Measurements from ENCODE around the gene P2RX3.
"Not testable (repeated sequence)": the region's sequence is repeated elsewhere in the genome, so short reads cannot be mapped to it uniquely, and the experiment has no call there.

The P2RX3 gene

GRCh38 chr11:57294225-57295131, 43.7 kb upstream of the P2RX3 start:
- Histone ChIP-seq H2AFZ (ENCODE audit: low read depth, low read length) (no peak overlapping the region), H3K9ac (ENCODE audit: low read depth, low read length) (no peak overlapping the region), H3K4me2 (ENCODE audit: insufficient read depth, low read length) (no peak overlapping the region), H3K27me3 (ENCODE audit: insufficient read depth, low read length, poor library complexity) (peaks cover 3% of the 10 kb centered on the region), H3K9me3 (ENCODE audit: insufficient read depth, low read length, severe bottlenecking) (peaks cover 4% of the 10 kb centered on the region), H3K4me3 (ENCODE audit: low read depth in 1 of 2, low read length in 2 of 2) (no peak overlapping the region), H3K4me1 (ENCODE audit: insufficient read depth, low read length) (no peaks in the 10 kb centered on the region), H3K36me3 (ENCODE audit: insufficient read depth, low read length) (peaks cover 8% of the 10 kb centered on the region), H3K79me2 (ENCODE audit: insufficient read depth, low read length) (no peaks in the 10 kb centered on the region), H4K20me1 (ENCODE audit: insufficient read depth, low read length) (no peaks in the 10 kb centered on the region), H3K27ac (ENCODE audit: low read length) (no peak overlapping the region)
- no peak for TF ChIP-seq CTCF (IDR thresholded peaks at IDR 0.05; ENCODE audit: borderline replicate concordance, extremely low read depth, low read length, poor library complexity, severe bottlenecking)
- TF ChIP-seq EZH2 (IDR thresholded peaks at IDR 0.05; ENCODE audit: borderline replicate concordance, low read depth, low read length, severe bottlenecking) = no peak
- no peak for DNase-seq
- ATAC-seq (ENCODE audit: insufficient read depth, low read depth) = no peak

GRCh38 chr11:57296205-57296604, 41.9 kb upstream of the P2RX3 start:
- ATAC-seq (ENCODE audit: insufficient read depth, low read depth); H4K20me1 ChIP-seq (ENCODE audit: insufficient read depth, low read length); H3K4me3 ChIP-seq (ENCODE audit: low read depth in 1 of 2, low read length in 2 of 2); H2AFZ ChIP-seq (ENCODE audit: low read depth, low read length); DNase-seq; H3K27ac ChIP-seq (ENCODE audit: low read length); H3K4me2 ChIP-seq (ENCODE audit: insufficient read depth, low read length); H3K9ac ChIP-seq (ENCODE audit: low read depth, low read length); H3K4me1 ChIP-seq (ENCODE audit: insufficient read depth, low read length); H3K79me2 ChIP-seq (ENCODE audit: insufficient read depth, low read length); H3K27me3 ChIP-seq (ENCODE audit: insufficient read depth, low read length, poor library complexity): not testable (repeated sequence)
- H3K9me3 ChIP-seq (ENCODE audit: insufficient read depth, low read length, severe bottlenecking) = peaks cover 11% of the 10 kb centered on the region
- H3K36me3 ChIP-seq (ENCODE audit: insufficient read depth, low read length) = peaks cover 25% of the 10 kb centered on the region

- no peak overlapping the region for H3K4me2 ChIP-seq (ENCODE audit: insufficient read depth, low read length)
- no peaks in the 10 kb centered on the region for H3K27me3 ChIP-seq (ENCODE audit: insufficient read depth, low read length, poor library complexity)
- no peak overlapping the region for H3K4me3 ChIP-seq (ENCODE audit: low read depth in 1 of 2, low read length in 2 of 2)
- H3K4me1 ChIP-seq (ENCODE audit: insufficient read depth, low read length) = no peaks in the 10 kb centered on the region
- H3K9me3 ChIP-seq (ENCODE audit: insufficient read depth, low read length, severe bottlenecking) = peaks cover 11% of the 10 kb centered on the region
- no peaks in the 10 kb centered on the region for H3K79me2 ChIP-seq (ENCODE audit: insufficient read depth, low read length)
- no peak for TF ChIP-seq EZH2 (IDR thresholded peaks at IDR 0.05; ENCODE audit: borderline replicate concordance, low read depth, low read length, severe bottlenecking)
- no peak for TF ChIP-seq CTCF (IDR thresholded peaks at IDR 0.05; ENCODE audit: borderline replicate concordance, extremely low read depth, low read length, poor library complexity, severe bottlenecking)
- H3K27ac ChIP-seq (ENCODE audit: low read length) = no peak overlapping the region
- no peak overlapping the region for H3K9ac ChIP-seq (ENCODE audit: low read depth, low read length)
- peaks cover 35% of the 10 kb centered on the region for H3K36me3 ChIP-seq (ENCODE audit: insufficient read depth, low read length)
- H4K20me1 ChIP-seq (ENCODE audit: insufficient read depth, low read length) = no peaks in the 10 kb centered on the region
- DNase-seq (no peak), ATAC-seq (ENCODE audit: insufficient read depth, low read depth) (no peak)
- H2AFZ ChIP-seq (ENCODE audit: low read depth, low read length) = no peak overlapping the region
Measured at GRCh38 chr11:57297221-57297620, 40.9 kb upstream of the P2RX3 start.

GRCh38 chr11:57299150-57299737, 38.9 kb upstream of the P2RX3 start:
- H4K20me1 ChIP-seq (ENCODE audit: insufficient read depth, low read length) = no peaks in the 10 kb centered on the region
- no peaks in the 10 kb centered on the region for H3K27me3 ChIP-seq (ENCODE audit: insufficient read depth, low read length, poor library complexity)
- H3K9ac ChIP-seq (ENCODE audit: low read depth, low read length) = no peak overlapping the region
- ATAC-seq (ENCODE audit: insufficient read depth, low read depth) = no peak
- no peak overlapping the region for H3K4me3 ChIP-seq (ENCODE audit: low read depth in 1 of 2, low read length in 2 of 2)
- peaks cover 11% of the 10 kb centered on the region for H3K9me3 ChIP-seq (ENCODE audit: insufficient read depth, low read length, severe bottlenecking)
- no peaks in the 10 kb centered on the region for H3K79me2 ChIP-seq (ENCODE audit: insufficient read depth, low read length)
- peaks cover 43% of the 10 kb centered on the region for H3K36me3 ChIP-seq (ENCODE audit: insufficient read depth, low read length)
- H3K4me1 ChIP-seq (ENCODE audit: insufficient read depth, low read length) = no peaks in the 10 kb centered on the region
- TF ChIP-seq EZH2 (IDR thresholded peaks at IDR 0.05; ENCODE audit: borderline replicate concordance, low read depth, low read length, severe bottlenecking) (no peak), CTCF (IDR thresholded peaks at IDR 0.05; ENCODE audit: borderline replicate concordance, extremely low read depth, low read length, poor library complexity, severe bottlenecking) (no peak)
- no peak overlapping the region for H3K27ac ChIP-seq (ENCODE audit: low read length)
- H3K4me2 ChIP-seq (ENCODE audit: insufficient read depth, low read length) = no peak overlapping the region
- H2AFZ ChIP-seq (ENCODE audit: low read depth, low read length) = no peak overlapping the region
- DNase-seq = no peak
